HCT116 (cell line): ENCODE measurements around the gene TRIM31. TPM values are rescaled to one million over a fixed set of nuclear protein-coding genes. Genes with fewer than 3 reads are reported as not detected.

Experiments used
- ATAC-seq: fragments of 200-7000 bp; cut with Tn5 transposase; 2 replicates; pipeline ENCODE4 v1.9.1; 2020; ENCODE audit warnings: mild to moderate bottlenecking, moderate library complexity
- BruUV-seq: library from RNA; stranded (reverse); fragments of 400-500 nt; replicated peaks from 2 replicates; lab custom pipeline; 2021; lab: Mats Ljungman, UMichigan
- CTCF ChIA-PET: fragments of 300-600 bp; sonication (Branson Sonifier 250); formaldehyde crosslinking; loops from one replicate; lab custom pipeline; 2021; ENCODE audit warnings: antibody characterized with exemption; lab: Charles Lee
- POLR2A ChIA-PET: fragments of 300-600, 350-600 bp; sonication (Branson Sonifier 250); formaldehyde crosslinking; loops from one replicate; lab custom pipeline; 2021; ENCODE audit warnings: antibody characterized with exemption; lab: Charles Lee
- RAD21 ChIA-PET, 2 experiments: fragments of 300-600 bp; sonication (Branson Sonifier 250); formaldehyde crosslinking; loops; one replicate each; lab custom pipeline; 2023; ENCODE audit warnings: low total read pairs in 2 of 2; ENCODE audit not compliant: uncharacterized antibody in 2 of 2, unreplicated experiment in 2 of 2, low non-redundant PET in 1 of 2; lab: Charles Lee
- DNase-seq: peaks from one replicate; pipeline ENCODE4 v3.0.0-alpha.2; 2010; ENCODE audit warnings: low read depth, low spot score
- H2AFZ ChIP-seq: fragments of 200-600 bp; shearing (Covaris generic), sonication (generic); 2 replicates; pipeline ENCODE4 v1.6.1; 2017; ENCODE audit warnings: low read depth, mixed run types, mixed read lengths, antibody characterized with exemption, low read length; ENCODE audit not compliant: poor library complexity, severe bottlenecking
- H3K27ac ChIP-seq: 2 replicates; pipeline ENCODE4 v1.5.1; 2012; ENCODE audit warnings: low read depth, low read length
- H3K27me3 ChIP-seq: fragments of 200-600 bp; sonication (generic); 2 replicates; pipeline ENCODE4 v1.6.1; 2016; ENCODE audit warnings: mixed run types, low read length, mixed read lengths; ENCODE audit not compliant: insufficient read depth
- H3K36me3 ChIP-seq, 2 experiments: fragments of 200-500 bp in 1 of 2; fragments of 200-600 bp in 1 of 2; sonication (Bioruptor generic) in 1 of 2; sonication (generic) in 1 of 2; 2 replicates each; pipeline versions ENCODE4 v1.5.1 to v1.6.1; 2014 to 2016; ENCODE audit warnings: low read length in 2 of 2, inconsistent platforms in 1 of 2, mixed read lengths in 1 of 2, mixed run types in 1 of 2; ENCODE audit not compliant: insufficient read depth in 2 of 2, control insufficient read depth in 1 of 2
- H3K4me1 ChIP-seq, 2 experiments: fragments of 200-600 bp in 1 of 2; sonication (generic) in 1 of 2; 2 replicates each; pipeline versions ENCODE4 v1.5.1 to v1.6.1; 2012 to 2017; ENCODE audit warnings: low read length in 2 of 2, inconsistent platforms in 1 of 2, mild to moderate bottlenecking in 1 of 2, mixed read lengths in 1 of 2, mixed run types in 1 of 2, moderate library complexity in 1 of 2; ENCODE audit not compliant: insufficient read depth in 2 of 2, control insufficient read depth in 1 of 2
- H3K4me2 ChIP-seq: fragments of 200-600 bp; sonication (generic); 2 replicates; pipeline ENCODE4 v1.6.1; 2017; ENCODE audit warnings: mixed run types, low read length, mixed read lengths
- H3K4me3 ChIP-seq, 2 experiments: fragments of 200-600 bp in 1 of 2; sonication (generic) in 1 of 2; replicated peaks in 1 of 2; 2 replicates each; pipeline ENCODE4 v1.5.1; 2011 to 2016; ENCODE audit warnings: low read length in 2 of 2, control low read depth in 1 of 2, low read depth in 1 of 2, mild to moderate bottlenecking in 1 of 2, mixed read lengths in 1 of 2, mixed run types in 1 of 2
- H3K79me2 ChIP-seq: fragments of 200-600 bp; sonication (generic); 2 replicates; pipeline ENCODE4 v1.6.1; 2017; ENCODE audit warnings: mild to moderate bottlenecking, mixed run types, low read length, moderate library complexity, mixed read lengths; ENCODE audit not compliant: insufficient read depth
- H3K9ac ChIP-seq: fragments of 200-600 bp; sonication (generic); 2 replicates; pipeline ENCODE4 v1.6.1; 2016; ENCODE audit warnings: low read length, mixed read lengths
- H3K9me2 ChIP-seq: fragments of 200-600 bp; sonication (generic), shearing (Covaris generic); 2 replicates; pipeline ENCODE4 v1.6.1; 2017; ENCODE audit warnings: mixed run types, mild to moderate bottlenecking, moderate library complexity; ENCODE audit not compliant: insufficient read depth
- H3K9me3 ChIP-seq, 2 experiments: fragments of 200-500 bp in 1 of 2; fragments of 200-600 bp in 1 of 2; sonication (Bioruptor generic) in 1 of 2; sonication (generic) in 1 of 2; 2 replicates each; pipeline ENCODE4 v1.6.1; 2014 to 2017; ENCODE audit warnings: low read length in 2 of 2, mixed read lengths in 2 of 2, inconsistent platforms in 1 of 2, low read depth in 1 of 2, mild to moderate bottlenecking in 1 of 2, mixed run types in 1 of 2, moderate library complexity in 1 of 2; ENCODE audit not compliant: control insufficient read depth in 1 of 2, insufficient read depth in 1 of 2
- H4K20me1 ChIP-seq: fragments of 200-600 bp; sonication (generic), shearing (Covaris generic); 2 replicates; pipeline ENCODE4 v1.6.1; 2017; ENCODE audit warnings: mixed run types, mild to moderate bottlenecking, moderate library complexity; ENCODE audit not compliant: insufficient read depth
- CBX3 ChIP-seq: IDR thresholded peaks from 2 replicates; pipeline ENCODE4 v1.6.1; 2012; ENCODE audit warnings: low read depth
- CEBPB ChIP-seq: IDR thresholded peaks from 2 replicates; pipeline ENCODE4 v1.6.1; 2012; ENCODE audit warnings: low read depth
- EGR1 ChIP-seq: IDR thresholded peaks from 2 replicates; pipeline ENCODE4 v1.6.1; 2012; ENCODE audit warnings: low read depth
- ELF1 ChIP-seq: IDR thresholded peaks from 2 replicates; pipeline ENCODE4 v1.6.1; 2012; ENCODE audit warnings: low read depth, borderline replicate concordance
- FOSL1 ChIP-seq: IDR thresholded peaks from 2 replicates; pipeline ENCODE4 v1.6.1; 2012; ENCODE audit warnings: low read depth
- YY1 ChIP-seq: IDR thresholded peaks from 2 replicates; pipeline ENCODE4 v1.6.1; 2011; ENCODE audit warnings: low read length, low read depth, moderate library complexity, mild to moderate bottlenecking; ENCODE audit not compliant: insufficient replicate concordance; ENCODE audit errors: extremely low read depth
- intact Hi-C: fragments of 100-400 bp; cut with micrococcal nuclease; formaldehyde crosslinking; loops from 2 replicates; pipeline ENCODE4 v1.10.0; 2022
- total RNA-seq: library from RNA; stranded (reverse); gene quantifications from one replicate; pipeline ENCODE4 v1.2.1, GENCODE V29; 2021; ENCODE audit not compliant: unreplicated experiment

Gene TRIM31
- total RNA-seq, 1 experiment from 2014 or later = not detected

DNA sequence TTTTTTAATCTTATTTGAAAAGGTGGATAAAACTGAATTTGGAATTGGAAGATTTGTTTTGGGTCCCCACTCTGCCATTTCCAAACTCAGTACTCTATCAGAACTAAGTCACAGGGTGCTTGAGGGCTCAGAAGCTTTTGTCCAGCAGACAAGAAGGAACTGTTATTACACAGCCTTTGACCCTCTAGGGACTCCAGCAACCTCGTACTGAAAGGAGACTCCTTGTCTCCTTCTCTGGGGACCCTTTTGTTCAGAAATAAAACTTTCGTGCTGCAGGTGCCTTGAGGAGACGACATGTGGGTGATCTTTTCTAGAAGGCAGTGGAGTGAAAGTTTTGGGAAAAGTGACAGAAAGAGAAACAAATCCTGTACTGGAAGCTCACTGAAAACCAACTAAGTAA is 59.2 kb downstream of the TRIM31 start:
- no peak for ATAC-seq
- intact Hi-C loops = no loop called here
- Histone ChIP-seq H4K20me1 (no peaks in the 10 kb centered on the region), H3K27me3 (no peaks in the 10 kb centered on the region), H3K4me3 (no peak overlapping the region), H3K36me3 (no peaks in the 10 kb centered on the region; a peak in 1 of 4 replicates), H3K9me3 (no peaks in the 10 kb centered on the region), H3K4me1 (no peaks in the 10 kb centered on the region), H3K79me2 (no peaks in the 10 kb centered on the region), H3K9me2 (no peaks in the 10 kb centered on the region), H2AFZ (no peak overlapping the region), H3K27ac (no peak overlapping the region), H3K9ac (no peak overlapping the region), H3K4me2 (no peak overlapping the region)
- RAD21 ChIA-PET = no interaction called here
- POLR2A ChIA-PET = no interaction called here
- no peak for DNase-seq
- BruUV-seq = no TSS peak
- TF ChIP-seq ELF1 (no peak), YY1 (no peak), EGR1 (no peak), CBX3 (no peak), CEBPB (no peak), FOSL1 (no peak)
- CTCF ChIA-PET = no interaction called here

Other genes starting within 250 kb of the TRIM31 start
- 251 TPM for gene HLA-A, start 170.6 kb downstream of the TRIM31 start, total RNA-seq
- gene POLR1H, start 51.8 kb downstream of the TRIM31 start, total RNA-seq = 42.6 TPM
- 29.3 TPM for gene PPP1R11, start 45.9 kb downstream of the TRIM31 start, total RNA-seq
- 0.22 TPM for gene RNF39, start 37.3 kb downstream of the TRIM31 start, total RNA-seq
- gene TRIM40, start 23.1 kb upstream of the TRIM31 start, total RNA-seq = not detected
- gene TRIM10, start 48.1 kb upstream of the TRIM31 start, total RNA-seq = 0.98 TPM
- gene TRIM15, start 50.5 kb upstream of the TRIM31 start, total RNA-seq = 6.5 TPM
- 32.2 TPM for gene TRIM26, start 100.3 kb upstream of the TRIM31 start, total RNA-seq
- gene TRIM39, start 213.8 kb upstream of the TRIM31 start, total RNA-seq = 11.2 TPM
- gene RPP21, start 232.1 kb upstream of the TRIM31 start, total RNA-seq = 70.4 TPM